NCI-H748 treated with DMSO at 0.1 percent for 48 hours (cell line): ENCODE measurements around the gene COQ8B.
A peak's percentile ranks its signal among the peaks of the same experiment; 100 is the strongest.

ENCODE experiments used
- DNase-seq: peaks from one replicate; lab custom pipeline; 2025; lab: John Stamatoyannopoulos, UW

COQ8B gene

DNA sequence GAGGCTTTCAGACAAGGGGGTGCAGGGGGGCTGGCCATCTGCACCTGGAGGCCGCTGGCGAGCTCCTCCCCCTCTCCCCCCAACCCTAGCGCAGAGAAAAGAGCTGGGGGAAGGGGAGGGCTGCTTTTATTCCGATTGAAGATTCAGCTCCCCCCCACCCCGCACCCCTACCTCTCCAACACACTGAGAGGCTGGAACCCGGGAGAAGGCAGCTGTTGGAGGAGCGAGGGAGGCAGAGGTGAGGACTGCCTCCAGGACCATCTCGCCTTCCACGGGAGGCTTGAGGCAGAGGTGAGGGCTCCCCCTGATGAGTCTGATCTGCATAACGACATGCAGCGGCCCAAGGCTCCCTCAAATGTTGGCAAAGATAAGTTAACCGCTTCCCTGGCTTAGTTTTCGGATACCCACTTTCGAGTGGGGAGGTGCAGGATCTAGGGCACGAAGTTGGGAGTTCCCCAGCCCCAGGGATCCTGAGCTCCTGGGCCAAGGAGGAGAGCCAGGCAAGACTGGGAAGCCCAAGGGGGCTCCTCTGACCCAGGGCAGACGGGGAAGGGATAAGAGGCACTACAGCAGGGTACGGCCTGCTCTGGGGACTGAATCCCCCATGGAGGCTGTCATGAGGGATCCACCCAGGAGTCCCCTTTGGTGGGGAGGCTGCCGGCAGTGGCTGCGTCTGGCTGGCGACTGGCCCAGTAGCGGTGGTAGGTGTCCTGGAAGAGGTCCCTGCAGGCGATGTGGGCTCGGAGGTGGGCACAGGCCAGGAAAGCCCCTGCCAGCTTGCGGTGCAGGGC is 25.1 kb downstream of the COQ8B start:
- DNase-seq, result no peak

DNA sequence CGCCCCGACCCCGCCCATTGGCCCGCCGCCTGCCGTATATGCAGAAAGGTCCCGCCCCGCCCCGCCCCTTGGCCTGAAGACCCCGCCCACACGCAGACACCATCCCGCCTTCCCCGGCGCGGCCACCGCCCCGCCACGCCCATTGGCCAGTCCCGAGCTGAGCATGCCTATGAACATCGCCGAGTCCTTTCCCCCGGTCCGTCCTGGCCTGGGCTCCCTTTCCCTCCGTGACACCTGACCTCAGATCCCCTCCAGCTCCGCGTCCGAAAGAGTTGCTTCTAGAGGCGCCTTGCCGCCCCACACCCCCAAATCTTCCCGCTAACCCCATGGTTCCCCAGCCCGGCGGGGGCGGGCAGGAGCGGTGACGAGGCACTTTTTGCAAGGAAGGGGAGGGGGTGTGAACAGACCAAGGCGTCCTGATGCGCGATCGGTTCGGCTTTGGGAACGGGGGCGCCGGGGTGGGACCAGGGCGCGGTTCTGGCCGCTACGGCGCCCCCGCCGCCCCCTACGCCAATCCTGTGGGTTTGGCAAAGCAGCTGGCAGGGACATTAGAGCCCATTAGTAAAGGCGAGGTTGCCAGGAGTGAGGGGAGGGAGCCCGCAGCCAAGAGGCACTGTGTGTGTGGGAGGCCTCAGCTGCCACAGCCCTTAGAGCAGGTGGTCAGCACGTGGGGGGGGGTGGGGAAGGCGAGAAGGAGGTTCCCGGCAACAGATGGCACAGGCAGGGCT is 25.8 kb downstream of the COQ8B start:
- peak; percentile 89 for DNase-seq

DNA sequence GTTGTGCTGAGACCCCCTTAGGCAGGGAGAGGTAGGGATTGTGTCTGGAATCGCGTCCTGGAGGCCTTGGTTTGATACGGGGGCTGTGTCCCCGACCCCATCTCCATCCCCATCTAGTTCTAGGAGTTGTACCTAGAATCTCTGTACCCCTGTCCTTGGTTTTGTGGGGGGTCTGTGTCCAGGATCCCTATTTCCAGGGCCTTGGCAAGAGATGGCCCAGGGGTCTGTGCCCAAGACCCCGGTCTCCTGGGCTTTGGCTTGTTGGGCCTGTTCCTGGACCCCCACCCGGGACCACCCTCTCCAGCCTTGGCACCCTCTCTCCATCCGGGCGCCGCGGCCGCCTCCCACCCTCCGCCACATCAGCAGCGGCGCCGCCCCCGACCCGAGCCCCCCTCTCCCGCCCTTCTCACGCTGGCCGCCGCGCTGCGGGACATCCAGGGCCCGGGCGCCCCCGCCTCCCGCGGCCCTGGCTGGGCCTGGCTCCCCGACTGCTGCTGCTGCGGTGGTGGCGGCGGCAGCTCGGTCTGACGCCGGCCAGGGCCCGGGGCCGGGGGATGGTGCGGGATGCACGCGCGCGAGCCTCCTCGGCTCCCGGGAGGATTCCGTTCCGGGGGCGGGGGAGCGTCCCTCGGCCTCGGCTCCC is 26.5 kb downstream of the COQ8B start, which contains the start of gene NUMBL:
Gene NUMBL, minus strand, starts transcription at position 602 of the 643 bp plus-strand sequence. Its CDS starts 168 bp downstream, at position 434.
- no peak for DNase-seq

DNA sequence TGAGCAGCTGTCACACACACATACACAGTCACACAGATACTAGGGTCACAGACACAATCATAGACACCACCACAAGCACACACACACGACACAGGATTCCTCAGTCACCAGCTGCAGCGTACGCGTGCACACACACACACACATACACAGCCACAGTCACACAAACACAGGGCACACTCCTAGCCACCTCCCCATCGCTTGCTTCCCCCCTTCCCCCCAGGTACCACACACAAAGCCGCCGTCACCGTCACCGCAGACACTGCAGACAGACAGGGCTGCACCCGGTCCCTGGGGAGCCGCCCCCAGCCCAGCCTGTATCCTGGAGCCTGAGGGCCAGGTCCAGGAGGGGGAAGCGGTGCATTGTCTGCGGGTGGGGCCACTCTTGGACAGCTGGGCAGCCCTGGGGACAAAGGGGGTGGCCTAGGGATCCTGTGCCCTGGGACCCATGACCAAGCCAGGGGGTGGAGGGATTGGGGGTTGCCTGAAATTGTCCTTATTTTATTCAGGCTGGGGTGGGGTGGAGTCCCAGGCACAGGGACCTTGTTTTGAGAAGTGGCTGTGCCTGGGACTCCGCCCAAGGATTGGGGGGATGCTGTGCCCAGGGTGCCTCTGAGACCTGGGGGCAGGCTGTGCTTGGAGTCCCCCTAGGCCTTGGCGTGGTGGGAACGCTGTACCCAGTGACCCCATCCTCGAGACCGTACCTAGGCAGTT is 27.2 kb downstream of the COQ8B start:
- DNase-seq, result no peak

DNA sequence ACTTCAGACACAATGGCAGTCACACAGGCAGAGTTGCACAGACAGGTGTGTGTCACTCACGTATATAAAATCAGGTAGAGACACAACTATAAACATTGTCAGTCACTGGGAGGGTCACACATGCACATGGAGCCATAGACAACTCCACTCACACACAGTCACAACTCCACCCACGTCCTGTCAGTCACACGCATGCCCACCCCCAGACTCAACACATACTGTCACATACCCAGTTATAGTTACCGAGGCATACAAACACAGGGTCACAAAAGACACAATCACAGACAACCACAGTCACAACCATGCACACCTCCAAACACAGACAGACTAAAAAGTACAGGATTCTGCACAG is 27.7 kb downstream of the COQ8B start:
- no peak for DNase-seq

DNA sequence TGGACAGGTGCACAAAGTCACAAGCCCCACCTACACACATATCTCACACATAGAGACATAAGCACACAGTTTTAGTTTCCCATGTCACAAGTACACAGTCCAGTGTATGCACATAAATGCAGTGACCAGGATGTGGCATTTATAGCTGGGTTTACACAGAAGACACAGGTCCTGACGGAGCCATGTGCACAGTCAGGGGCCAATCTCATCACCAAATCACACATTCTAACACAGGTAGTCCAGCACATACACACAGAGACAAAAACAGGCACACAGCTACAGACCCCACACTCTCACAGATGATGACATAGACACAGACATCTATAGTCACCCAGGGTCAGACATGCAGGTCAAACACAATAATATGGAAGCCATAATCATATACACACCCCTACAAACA is 28.4 kb downstream of the COQ8B start:
- no peak for DNase-seq

DNA sequence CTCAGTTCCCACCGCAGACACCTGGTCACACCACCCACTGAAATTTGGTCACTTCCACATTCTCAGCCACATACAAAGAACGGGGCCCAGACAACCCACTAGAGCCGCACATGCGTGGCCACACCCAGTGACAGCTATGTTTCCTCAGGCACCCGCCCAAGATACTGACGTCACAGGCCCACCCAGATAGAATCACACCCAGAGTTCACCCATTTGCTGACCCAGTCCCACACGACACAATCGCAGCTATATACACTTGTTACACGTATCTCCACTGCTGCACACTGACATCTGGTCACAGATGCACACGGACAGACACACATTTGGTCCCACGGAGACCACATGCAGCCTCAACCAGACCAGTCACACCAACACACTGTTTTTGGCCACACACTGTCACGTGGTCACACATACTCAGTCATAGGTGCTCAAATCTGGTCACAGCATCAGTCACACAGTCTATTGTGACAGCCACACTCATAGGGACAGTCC is 29.1 kb downstream of the COQ8B start:
- no peak for DNase-seq

DNA sequence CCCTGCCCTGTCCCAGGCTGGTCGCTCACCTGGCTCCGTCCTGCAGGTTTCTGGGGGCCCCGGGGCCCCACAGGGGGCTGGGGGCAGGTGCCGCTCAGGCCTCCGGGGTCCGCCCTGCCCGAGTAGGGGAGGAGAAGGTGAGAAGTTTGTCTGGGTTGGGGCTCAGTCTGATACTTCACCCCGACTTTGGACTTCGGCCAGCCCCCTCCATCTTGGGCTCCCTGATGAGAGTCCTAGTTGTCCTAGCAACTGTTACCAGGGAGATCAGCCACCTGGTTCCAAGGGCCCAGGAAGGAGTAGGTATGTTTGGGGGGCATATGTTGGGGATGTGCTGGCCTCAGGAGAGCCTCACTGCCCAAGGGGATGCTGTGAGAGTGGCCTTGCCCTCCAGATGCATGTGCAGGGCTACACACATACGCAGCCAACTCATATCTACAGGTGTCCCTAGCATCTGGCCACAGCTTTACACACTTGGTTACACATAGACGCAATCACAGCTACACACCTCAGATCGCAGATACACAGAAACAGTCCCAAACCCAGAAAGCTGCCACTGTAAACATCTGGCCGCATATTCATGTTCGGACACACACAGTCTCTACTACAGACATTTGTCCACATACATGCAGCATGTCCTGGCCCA is 29.7 kb downstream of the COQ8B start:
- no peak for DNase-seq

DNA sequence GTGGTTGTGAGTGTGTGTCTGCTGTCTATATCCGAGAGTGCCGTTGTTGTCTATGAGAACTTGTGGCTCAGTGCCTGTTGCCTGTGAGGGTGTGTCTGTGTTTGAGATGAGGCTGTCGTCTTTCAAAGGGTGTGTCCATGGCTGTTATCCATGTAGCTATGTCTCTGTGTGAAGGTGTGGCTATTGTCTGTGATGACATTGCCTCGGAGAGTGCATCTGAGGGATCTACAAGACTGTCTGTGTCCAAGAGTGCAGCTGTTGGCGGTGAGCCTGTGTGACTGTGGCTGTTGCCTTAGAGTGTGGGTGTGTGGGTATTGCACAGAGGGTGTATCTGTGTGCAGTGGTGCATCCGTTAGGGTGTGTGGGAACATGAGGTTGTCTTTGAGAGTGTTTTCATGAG is 31.1 kb downstream of the COQ8B start:
- no peak for DNase-seq

DNA sequence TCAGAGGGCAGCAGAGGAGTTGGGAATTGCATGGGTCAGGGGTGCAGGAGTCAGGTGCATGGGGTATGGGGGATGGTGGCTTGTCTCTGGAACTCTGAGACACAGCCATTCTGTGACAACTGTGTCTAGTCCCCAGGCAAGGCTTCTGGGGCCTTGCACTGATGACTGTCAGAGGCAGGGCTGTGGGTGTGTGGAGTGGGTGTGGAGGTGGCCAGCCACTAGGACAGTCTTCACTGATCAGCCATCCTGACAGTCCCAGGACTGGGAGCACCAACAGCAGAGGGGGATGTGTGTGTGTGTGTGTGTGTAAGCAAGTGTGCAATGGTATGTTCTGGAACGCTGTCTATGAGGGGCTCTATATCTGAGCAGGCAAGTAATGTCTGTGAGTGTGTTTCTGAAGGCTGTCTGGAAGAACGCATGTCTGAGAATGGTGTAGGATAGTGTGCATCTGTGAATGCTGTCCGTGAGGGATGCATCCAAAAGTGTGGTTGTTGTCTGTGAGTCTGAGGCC is 31.6 kb downstream of the COQ8B start:
- no peak for DNase-seq

DNA sequence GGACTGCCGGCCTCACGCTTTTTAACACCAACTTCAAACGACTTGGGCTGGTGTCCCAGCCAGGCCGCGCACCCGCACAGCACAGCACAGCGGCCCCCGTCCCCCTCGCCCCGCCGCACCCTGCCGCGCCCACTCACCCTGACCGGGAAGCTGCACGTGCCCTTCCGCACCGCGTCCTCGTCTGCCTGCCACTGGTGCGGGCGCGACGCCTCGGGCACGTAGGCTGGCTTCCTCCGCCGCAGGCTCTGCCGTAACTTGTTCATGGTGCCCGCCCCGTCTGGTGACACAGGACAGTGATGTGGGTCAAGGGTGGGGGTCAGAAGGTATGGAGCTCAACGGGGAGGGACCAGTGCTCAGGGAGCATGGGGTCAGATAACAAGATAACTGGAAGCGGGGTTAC is 32.4 kb downstream of the COQ8B start:
- no peak for DNase-seq

DNA sequence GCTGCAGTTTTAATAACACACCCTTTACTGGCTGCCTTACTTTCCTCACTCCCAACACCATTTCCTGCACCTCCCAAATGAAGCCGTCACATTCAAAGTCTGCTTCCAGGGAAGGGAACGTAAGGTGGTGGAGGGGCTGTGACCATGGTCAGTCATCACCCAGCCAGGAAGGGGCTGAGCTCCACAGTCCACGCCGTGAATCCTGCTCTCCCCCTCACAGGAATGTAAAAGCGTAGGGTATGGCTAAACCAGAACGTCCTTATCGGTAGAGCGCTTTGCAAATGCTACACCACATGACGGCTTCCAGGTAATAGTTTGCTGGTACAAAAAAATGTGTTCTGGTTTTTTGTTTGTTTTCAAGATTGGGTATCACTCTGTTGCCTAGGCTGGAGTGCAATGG is 33.2 kb downstream of the COQ8B start:
- no peak for DNase-seq

DNA sequence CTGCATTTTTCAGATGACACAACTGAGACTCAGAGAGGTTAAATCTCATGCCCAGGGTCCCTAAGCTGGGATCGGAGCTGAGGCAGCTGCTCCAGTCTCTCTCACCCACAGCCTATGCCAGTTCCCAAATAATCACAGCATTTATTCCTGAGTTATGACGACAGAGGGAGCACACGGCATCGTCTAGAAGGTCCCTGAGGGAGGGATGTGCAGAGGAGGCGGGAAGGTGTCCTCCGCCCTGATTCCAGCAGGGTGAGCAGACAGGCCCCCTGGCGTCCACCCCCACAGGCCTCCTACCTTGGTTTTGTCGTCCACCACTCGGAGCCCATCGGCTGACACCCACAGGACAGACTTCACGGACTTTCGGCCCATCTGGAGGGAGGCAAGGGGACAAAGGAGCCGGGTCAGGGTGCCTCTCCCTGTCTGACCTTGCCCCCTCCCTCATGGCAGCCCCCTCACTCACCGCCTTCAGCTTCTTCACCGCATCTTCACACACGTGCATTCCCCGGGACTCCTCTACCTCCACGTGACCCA is 34.2 kb downstream of the COQ8B start:
- DNase-seq, result no peak

DNA sequence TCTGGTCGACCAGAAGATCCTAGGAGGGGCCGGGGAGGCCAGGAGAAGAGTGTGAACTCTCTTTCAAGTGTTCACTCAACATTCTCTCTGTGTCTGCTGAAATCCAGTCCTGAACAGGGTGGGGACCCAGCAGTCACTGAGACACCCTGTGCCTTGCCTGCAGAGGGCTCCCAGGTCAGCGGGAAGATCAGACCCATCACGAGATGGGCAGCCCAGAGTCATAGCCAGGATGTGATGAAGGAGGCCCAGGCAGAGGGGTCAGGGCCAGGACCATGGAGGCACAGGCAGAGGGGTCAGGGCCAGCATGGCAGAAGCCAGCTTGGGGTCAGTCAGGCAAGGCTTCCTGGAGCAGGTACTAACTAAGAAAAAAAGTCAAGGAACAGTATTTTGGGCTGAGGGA is 35.6 kb downstream of the COQ8B start:
- DNase-seq, result no peak

DNA sequence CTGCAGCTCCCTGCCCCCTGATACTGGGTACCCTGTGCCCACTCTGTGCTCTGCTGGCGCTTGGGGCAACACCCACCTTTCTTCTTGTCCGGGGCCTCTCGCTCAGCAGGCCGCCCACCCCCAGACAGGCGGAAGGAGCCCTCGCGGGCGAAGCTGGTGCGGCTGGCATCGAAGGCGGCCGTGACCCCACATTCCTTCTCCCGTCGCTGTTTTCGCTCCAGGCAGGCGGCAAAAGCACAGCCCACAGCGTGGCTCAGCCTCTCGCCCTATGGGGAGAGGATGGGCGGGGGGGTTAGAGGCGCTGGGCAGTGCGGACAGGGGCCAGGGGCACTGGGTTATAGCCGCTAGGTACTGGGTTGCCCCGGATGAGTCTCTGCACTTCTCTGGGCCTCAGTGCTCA is 39.5 kb downstream of the COQ8B start:
- DNase-seq, result no peak

DNA sequence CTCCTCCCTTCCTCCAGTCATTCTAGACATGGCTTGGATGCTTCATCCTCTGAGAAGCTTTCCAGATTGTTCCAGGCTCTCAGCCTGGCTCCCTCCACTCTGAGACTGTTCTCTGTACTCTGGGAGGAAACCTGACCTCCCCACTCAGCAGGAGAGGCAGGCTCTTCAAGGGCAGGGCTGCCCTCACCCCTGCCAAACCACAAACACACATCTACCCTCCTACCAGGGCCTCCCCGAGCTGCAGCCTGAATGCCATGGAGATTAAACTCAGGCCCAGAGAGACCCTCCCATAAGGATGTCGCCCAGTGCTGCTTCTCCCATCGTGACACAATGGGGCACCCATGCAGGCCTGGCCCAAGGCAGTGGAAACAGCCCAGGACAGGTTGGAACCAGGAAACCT is 42.4 kb downstream of the COQ8B start:
- no peak for DNase-seq

DNA sequence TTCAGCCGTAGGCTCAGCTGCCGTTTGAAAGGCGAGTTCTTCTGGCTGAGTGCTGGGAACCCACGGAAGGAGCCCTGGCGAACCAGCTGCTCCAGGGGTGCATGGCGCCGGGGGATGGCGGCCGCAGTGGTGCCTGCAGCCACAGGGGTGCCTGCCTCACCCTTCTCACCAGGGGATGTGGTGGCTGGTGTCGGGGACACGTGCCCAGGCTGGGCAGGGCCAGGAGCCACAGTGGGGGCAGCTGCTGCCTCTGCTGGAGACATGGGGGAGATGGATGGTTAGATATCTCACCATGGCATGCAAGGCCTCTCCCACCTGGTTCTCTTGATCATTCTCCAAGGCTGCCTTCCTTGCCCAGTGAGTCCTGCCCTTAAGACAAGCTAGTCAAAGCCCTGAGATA is 43.3 kb downstream of the COQ8B start:
- DNase-seq, result no peak

DNA sequence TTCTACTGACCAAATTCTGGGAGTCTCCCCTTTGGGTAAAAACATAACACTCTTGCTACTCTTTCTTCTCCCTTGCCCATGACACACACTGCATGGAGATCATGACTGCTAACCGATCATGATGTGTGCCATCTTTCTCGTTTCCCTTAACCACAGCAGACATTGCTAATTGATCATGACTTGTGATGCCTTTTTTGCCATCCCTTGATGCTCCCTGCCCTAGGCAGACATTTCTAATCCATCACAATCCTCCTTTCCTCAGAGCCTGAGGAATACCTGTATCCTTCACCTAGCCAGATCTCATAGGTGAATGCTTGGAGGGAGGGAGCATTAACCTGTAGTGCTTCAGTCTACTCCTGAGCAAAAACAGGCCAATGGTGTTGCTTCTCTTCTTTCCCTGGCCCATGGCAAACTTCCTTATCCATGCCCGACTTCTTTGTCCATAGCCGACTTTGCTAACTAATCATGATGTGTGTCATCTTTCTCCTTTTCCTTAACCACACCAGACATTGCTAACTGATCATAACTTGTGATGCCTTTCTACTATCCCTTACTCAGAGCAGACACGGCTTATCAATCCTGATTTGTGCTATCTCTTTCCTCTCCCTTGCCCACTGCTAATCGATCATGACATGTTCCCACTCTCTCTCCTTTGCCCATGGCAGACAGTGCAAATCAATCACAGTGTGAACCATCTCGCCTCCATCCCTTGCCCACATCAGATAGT is 44.0 kb downstream of the COQ8B start:
- DNase-seq, result no peak

DNA sequence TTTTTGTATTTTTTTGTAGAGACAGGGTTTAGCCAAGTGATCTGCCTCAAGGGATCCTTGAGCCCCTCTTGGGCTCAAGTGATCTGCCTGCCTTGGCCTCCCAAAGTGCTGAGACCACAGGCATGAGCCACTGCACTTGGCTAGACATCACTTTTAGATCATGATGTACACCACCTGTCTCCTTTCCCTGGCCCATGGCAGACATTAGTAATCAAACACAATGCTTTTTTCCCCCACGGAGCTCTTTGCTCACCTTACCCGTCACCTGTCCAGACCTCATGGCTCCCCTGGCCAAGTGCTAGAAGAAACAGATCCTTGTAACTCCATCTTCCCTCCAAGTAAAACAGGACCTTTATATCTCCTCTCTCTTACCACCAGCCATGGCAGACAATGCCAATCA is 44.6 kb downstream of the COQ8B start:
- DNase-seq, result no peak

DNA sequence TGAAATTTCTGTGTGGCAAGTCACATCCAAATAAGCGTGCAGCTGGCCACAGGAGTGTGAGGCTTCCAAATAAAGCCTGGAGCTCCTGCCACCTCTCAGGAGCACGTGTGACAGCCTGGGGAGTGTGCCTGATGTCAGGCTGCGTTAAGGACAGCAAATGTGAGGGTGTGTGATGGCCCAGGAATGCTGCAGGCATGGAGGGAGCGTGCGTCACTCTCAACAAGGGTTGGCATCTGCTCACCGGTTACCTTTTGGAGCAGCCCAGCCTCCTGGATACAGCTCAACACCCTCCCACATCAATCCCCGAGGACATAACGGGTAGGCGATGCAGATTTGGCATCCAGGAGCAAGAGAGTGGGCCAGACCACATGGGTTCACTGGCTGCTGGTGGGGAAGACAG is 45.3 kb downstream of the COQ8B start:
- DNase-seq, result no peak
